ENCODE results near the gene RPL37.

The RPL37 gene

DNA sequence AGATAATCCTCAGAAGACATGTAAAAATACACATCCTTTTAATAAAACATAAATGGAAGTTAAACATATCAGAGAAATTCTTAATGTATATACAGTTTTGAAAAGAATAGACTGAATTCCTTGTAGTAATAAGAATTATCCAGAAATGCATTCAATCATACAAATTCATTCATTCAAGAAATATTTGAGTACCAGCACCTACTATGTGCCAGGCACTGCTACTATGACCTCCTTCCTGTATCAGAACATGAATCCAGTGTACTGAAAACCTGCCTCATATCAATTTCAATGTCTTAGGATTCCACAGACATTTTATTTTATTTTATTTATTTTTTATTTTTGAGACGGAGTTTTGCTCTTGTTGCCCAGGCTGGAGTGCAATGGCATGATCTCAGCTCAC lies 50.1 kb downstream of the RPL37 start:
- DNase-seq (ENCODE audit: insufficient read length, low spot score) = no peak
- TF ChIP-seq POLR2A (IDR thresholded peaks at IDR 0.05; ENCODE audit: low read depth, low read length) (no peak), PAX5 (IDR thresholded peaks at IDR 0.05; ENCODE audit: insufficient read depth, low read length, severe bottlenecking) (no peak), POLR2AphosphoS5 (IDR thresholded peaks at IDR 0.05; ENCODE audit: low read depth, low read length) (no peak), TAF1 (IDR thresholded peaks at IDR 0.05; ENCODE audit: low read depth, low read length) (no peak), POU2F2 (IDR thresholded peaks at IDR 0.05; ENCODE audit: low read depth, low read length) (no peak), SPI1 (IDR thresholded peaks at IDR 0.05; ENCODE audit: low read depth, low read length) (no peak)
- no peak for FAIRE-seq

- FAIRE-seq = no peak
- no peak for TF ChIP-seq POU2F2 (IDR thresholded peaks at IDR 0.05; ENCODE audit: low read depth, low read length)
- TF ChIP-seq TAF1 (IDR thresholded peaks at IDR 0.05; ENCODE audit: low read depth, low read length) = no peak
- TF ChIP-seq SPI1 (IDR thresholded peaks at IDR 0.05; ENCODE audit: low read depth, low read length) = no peak
- no peak for TF ChIP-seq POLR2A (IDR thresholded peaks at IDR 0.05; ENCODE audit: low read depth, low read length)
- no peak for TF ChIP-seq PAX5 (IDR thresholded peaks at IDR 0.05; ENCODE audit: insufficient read depth, low read length, severe bottlenecking)
- TF ChIP-seq POLR2AphosphoS5 (IDR thresholded peaks at IDR 0.05; ENCODE audit: low read depth, low read length) = no peak
- no peak for DNase-seq (ENCODE audit: insufficient read length, low spot score)
These were observed 50.9 kb downstream of the RPL37 start for GRCh38 chr5:40784027-40784653.

GRCh38 chr5:40781843-40782409 lies 53.1 kb downstream of the RPL37 start:
- FAIRE-seq (no peak), DNase-seq (ENCODE audit: insufficient read length, low spot score) (no peak)
- TF ChIP-seq PAX5 (IDR thresholded peaks at IDR 0.05; ENCODE audit: insufficient read depth, low read length, severe bottlenecking) (no peak), TAF1 (IDR thresholded peaks at IDR 0.05; ENCODE audit: low read depth, low read length) (no peak), POLR2A (IDR thresholded peaks at IDR 0.05; ENCODE audit: low read depth, low read length) (no peak), POLR2AphosphoS5 (IDR thresholded peaks at IDR 0.05; ENCODE audit: low read depth, low read length) (no peak), POU2F2 (IDR thresholded peaks at IDR 0.05; ENCODE audit: low read depth, low read length) (no peak), SPI1 (IDR thresholded peaks at IDR 0.05; ENCODE audit: low read depth, low read length) (no peak)

DNA sequence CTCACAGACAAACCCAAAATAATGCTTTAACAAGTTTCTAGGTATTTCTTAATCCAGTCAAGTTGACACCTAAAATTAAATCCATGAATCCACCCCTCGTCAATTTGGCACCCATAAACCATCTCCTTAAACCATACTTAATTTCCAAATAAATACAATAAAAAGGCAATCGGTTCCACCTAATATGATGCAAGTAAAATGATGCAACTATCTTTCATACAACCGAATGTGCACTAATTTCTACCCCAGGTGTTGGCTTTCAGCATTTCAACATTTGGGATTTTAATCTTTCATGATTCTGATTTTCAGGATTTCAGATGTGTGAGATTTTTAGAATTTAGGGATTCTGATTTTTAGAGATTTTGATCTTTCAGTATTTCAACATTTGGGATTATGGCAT lies 54.2 kb downstream of the RPL37 start:
- TF ChIP-seq TAF1 (IDR thresholded peaks at IDR 0.05; ENCODE audit: low read depth, low read length) = no peak
- no peak for TF ChIP-seq POLR2AphosphoS5 (IDR thresholded peaks at IDR 0.05; ENCODE audit: low read depth, low read length)
- TF ChIP-seq POLR2A (IDR thresholded peaks at IDR 0.05; ENCODE audit: low read depth, low read length) = no peak
- no peak for TF ChIP-seq SPI1 (IDR thresholded peaks at IDR 0.05; ENCODE audit: low read depth, low read length)
- no peak for TF ChIP-seq PAX5 (IDR thresholded peaks at IDR 0.05; ENCODE audit: insufficient read depth, low read length, severe bottlenecking)
- TF ChIP-seq POU2F2 (IDR thresholded peaks at IDR 0.05; ENCODE audit: low read depth, low read length) = no peak
- DNase-seq (ENCODE audit: insufficient read length, low spot score) (no peak), FAIRE-seq (no peak)

DNA sequence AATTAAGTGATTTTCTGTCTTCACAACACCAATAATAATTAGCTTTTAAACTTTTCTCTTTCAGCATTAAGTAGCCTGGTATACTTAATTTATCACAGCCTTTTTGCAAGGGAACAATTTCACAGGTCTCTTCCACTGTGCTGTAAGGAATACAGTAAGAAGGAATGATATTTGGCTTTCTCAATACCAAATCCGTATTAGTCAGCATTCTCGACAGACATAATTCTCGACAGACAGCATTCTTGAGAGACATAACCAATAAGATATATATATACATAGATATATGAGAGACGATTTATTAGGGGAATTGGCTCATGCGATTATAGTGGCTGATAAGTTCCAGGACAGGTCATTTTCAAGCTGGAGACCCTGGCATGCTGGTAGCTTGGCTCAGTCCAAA lies 54.8 kb downstream of the RPL37 start:
- no peak for DNase-seq (ENCODE audit: insufficient read length, low spot score)
- no peak for FAIRE-seq

GRCh38 chr5:40779561-40779960 lies 55.5 kb downstream of the RPL37 start:
- no peak for DNase-seq (ENCODE audit: insufficient read length, low spot score)
- TF ChIP-seq PAX5 (IDR thresholded peaks at IDR 0.05; ENCODE audit: insufficient read depth, low read length, severe bottlenecking) = no peak
- TF ChIP-seq POU2F2 (IDR thresholded peaks at IDR 0.05; ENCODE audit: low read depth, low read length) = no peak
- TF ChIP-seq POLR2A (IDR thresholded peaks at IDR 0.05; ENCODE audit: low read depth, low read length) = no peak
- no peak for TF ChIP-seq SPI1 (IDR thresholded peaks at IDR 0.05; ENCODE audit: low read depth, low read length)
- no peak for TF ChIP-seq POLR2AphosphoS5 (IDR thresholded peaks at IDR 0.05; ENCODE audit: low read depth, low read length)
- TF ChIP-seq TAF1 (IDR thresholded peaks at IDR 0.05; ENCODE audit: low read depth, low read length) = no peak
- FAIRE-seq = no peak

More for the DNA sequence above, 54.8 kb downstream of the RPL37 start:
- TF ChIP-seq TAF1 (IDR thresholded peaks at IDR 0.05; ENCODE audit: low read depth, low read length) = no peak
- no peak for TF ChIP-seq POU2F2 (IDR thresholded peaks at IDR 0.05; ENCODE audit: low read depth, low read length)
- no peak for TF ChIP-seq POLR2A (IDR thresholded peaks at IDR 0.05; ENCODE audit: low read depth, low read length)
- TF ChIP-seq POLR2AphosphoS5 (IDR thresholded peaks at IDR 0.05; ENCODE audit: low read depth, low read length) = no peak
- no peak for TF ChIP-seq PAX5 (IDR thresholded peaks at IDR 0.05; ENCODE audit: insufficient read depth, low read length, severe bottlenecking)
- TF ChIP-seq SPI1 (IDR thresholded peaks at IDR 0.05; ENCODE audit: low read depth, low read length) = no peak

- TF ChIP-seq SPI1 (IDR thresholded peaks at IDR 0.05; ENCODE audit: low read depth, low read length) = no peak
- no peak for TF ChIP-seq PAX5 (IDR thresholded peaks at IDR 0.05; ENCODE audit: insufficient read depth, low read length, severe bottlenecking)
- TF ChIP-seq TAF1 (IDR thresholded peaks at IDR 0.05; ENCODE audit: low read depth, low read length) = no peak
- no peak for TF ChIP-seq POLR2AphosphoS5 (IDR thresholded peaks at IDR 0.05; ENCODE audit: low read depth, low read length)
- no peak for TF ChIP-seq POU2F2 (IDR thresholded peaks at IDR 0.05; ENCODE audit: low read depth, low read length)
- no peak for TF ChIP-seq POLR2A (IDR thresholded peaks at IDR 0.05; ENCODE audit: low read depth, low read length)
- no peak for FAIRE-seq
- DNase-seq (ENCODE audit: insufficient read length, low spot score) = no peak
These were observed 56.9 kb downstream of the RPL37 start for GRCh38 chr5:40778133-40778532.

DNA sequence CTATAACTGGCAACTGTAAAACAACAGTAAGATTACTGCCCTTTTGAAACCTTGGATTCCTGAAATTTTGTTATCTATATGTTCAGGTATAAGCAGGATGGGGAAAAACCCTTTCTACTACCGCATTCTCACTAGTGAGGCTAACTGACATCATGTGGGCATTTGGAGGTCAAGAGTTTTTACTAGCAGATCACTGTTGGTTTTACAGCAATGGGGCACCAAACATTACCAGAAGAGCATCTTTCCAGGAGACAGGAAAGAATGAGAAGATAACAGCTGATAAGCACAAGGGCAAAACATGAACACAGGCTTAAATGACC lies 58.4 kb downstream of the RPL37 start:
- no peak for FAIRE-seq
- no peak for TF ChIP-seq POU2F2 (IDR thresholded peaks at IDR 0.05; ENCODE audit: low read depth, low read length)
- TF ChIP-seq TAF1 (IDR thresholded peaks at IDR 0.05; ENCODE audit: low read depth, low read length) = no peak
- DNase-seq (ENCODE audit: insufficient read length, low spot score) = no peak

DNA sequence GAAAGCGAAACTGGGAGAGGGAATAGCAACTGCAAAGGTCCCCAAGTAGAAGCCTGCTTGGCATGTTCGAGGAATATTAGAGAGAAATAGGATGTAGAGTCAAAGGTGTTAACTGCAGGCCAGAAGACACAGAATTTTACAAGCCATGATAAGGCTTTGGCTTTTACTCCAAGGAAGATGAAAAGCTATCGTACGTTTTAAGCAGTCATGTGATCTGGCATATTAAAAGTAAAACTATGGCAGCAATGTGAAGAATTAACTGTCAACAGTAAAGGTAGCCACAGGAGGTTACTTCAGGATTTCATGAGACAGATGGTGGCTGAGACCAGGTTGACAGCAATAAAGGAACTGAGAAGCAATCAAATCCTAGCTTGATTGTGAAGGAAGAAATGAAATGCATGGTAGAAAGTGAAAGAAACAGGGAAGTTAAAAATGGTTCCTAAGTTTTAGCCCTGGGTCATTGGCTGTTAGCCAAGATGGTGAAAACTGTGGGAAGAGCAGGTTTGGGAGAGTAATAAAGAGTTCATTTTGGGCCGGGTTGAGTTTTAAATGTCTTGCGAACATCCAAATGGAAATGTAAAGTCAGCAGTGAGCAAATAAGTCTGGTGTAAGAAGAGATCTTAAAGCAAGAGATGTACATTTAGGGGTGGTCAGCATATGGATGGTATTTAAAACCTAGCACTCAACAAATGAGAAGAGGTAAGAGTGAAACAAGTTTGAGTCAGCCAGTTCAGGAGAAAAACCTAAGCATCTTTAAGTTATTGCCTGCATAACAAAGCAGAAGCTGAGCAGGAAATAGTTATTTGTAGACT lies 59.0 kb downstream of the RPL37 start:
- DNase-seq (ENCODE audit: insufficient read length, low spot score) = no peak
- no peak for FAIRE-seq
- TF ChIP-seq SPI1 (IDR thresholded peaks at IDR 0.05; ENCODE audit: low read depth, low read length) (peak; percentile 64), POLR2A (IDR thresholded peaks at IDR 0.05; ENCODE audit: low read depth, low read length) (no peak), POLR2AphosphoS5 (IDR thresholded peaks at IDR 0.05; ENCODE audit: low read depth, low read length) (no peak), TAF1 (IDR thresholded peaks at IDR 0.05; ENCODE audit: low read depth, low read length) (no peak), PAX5 (IDR thresholded peaks at IDR 0.05; ENCODE audit: insufficient read depth, low read length, severe bottlenecking) (no peak), POU2F2 (IDR thresholded peaks at IDR 0.05; ENCODE audit: low read depth, low read length) (no peak)

All from GM12891 (cell line).